ENCODE measurements around the gene NOL9.
A peak's percentile ranks its signal among the peaks of the same experiment; 100 is the strongest.

The NOL9 gene

GRCh38 chr1:6489383-6489765, 64.9 kb downstream of the NOL9 start:
- no peak for DNase-seq

GRCh38 chr1:6488602-6489382, 65.5 kb downstream of the NOL9 start:
- peak in 1 of 14 donors; percentile 13 for DNase-seq

- DNase-seq: no peak
Observed at GRCh38 chr1:6487804-6488484, 66.4 kb downstream of the NOL9 start.

DNA sequence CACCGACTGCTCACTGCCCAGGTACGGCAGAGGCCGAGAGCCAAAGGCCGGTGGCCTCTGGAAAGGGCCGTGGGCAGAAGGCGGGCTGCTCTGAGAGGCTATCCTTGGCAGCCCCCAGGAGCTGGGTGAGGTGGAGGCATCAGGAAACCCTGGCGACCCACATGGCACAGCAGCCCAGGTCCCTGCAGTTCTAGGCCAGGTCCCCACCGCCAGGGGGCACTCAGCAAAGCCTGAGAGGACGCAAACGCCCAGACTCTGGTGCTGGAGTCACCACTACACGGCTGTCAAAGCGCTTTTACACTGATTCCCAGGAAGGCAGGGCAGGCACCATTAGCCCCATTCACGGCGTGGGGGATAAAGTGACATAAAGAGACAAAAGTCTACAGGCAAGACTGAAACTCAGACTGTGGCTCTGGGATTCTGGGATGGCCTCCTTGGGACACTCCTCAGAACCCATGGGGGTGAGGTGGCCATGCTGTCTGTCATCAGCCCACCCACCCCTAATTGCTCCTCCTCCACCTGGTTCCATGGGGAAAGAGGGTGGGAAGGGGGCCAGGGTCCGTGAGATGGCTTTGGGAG, 67.8 kb downstream of the NOL9 start:
- peak in 11 of 14 donors; percentile 8 to 70 (median 54) for DNase-seq

GRCh38 chr1:6485168-6486101, 68.9 kb downstream of the NOL9 start:
- peak in 1 of 14 donors; percentile 22 for DNase-seq

DNA sequence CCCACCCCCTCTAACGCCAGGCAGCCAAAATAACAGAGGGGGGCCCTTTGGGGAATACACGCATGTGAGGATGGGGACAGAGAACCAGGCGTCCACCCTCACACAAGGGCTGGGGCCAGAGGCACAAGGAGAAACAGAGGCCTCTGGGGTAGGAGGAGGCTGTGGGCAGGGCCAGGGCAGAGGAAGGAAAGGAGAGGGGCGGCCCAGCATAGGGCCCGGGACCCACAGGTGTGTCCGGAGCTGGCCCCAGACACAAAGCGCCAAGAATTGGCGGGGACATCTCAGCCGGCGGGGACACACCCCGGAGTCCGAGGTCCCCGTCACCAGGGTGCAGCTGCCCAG, 69.5 kb downstream of the NOL9 start:
- DNase-seq: no peak

- DNase-seq: no peak
Observed at GRCh38 chr1:6483761-6484117, 70.6 kb downstream of the NOL9 start.

- peak in 2 of 14 donors; percentile 38 to 98 for DNase-seq
Observed at GRCh38 chr1:6483017-6483760, 71.1 kb downstream of the NOL9 start.

DNA sequence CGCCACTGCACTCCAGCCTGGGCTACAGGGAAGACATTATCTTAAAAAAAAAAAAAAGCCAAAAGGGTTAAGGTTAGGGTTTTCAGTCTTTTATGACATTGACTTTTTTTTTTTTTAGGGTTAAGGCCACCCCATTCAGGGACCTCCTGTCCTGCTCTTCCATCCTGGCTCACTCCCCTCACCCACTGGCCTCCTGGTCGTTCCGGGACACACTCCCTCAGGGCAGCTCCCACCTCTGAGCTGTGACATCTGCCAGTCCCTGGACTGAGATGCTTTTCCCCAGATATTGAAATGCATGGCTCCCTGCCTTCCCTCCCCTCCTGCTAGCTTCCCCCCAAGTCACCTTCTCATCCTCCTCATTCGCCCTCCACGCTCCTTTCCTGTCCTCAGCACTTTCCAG, 72.5 kb downstream of the NOL9 start:
- DNase-seq: no peak

DNA sequence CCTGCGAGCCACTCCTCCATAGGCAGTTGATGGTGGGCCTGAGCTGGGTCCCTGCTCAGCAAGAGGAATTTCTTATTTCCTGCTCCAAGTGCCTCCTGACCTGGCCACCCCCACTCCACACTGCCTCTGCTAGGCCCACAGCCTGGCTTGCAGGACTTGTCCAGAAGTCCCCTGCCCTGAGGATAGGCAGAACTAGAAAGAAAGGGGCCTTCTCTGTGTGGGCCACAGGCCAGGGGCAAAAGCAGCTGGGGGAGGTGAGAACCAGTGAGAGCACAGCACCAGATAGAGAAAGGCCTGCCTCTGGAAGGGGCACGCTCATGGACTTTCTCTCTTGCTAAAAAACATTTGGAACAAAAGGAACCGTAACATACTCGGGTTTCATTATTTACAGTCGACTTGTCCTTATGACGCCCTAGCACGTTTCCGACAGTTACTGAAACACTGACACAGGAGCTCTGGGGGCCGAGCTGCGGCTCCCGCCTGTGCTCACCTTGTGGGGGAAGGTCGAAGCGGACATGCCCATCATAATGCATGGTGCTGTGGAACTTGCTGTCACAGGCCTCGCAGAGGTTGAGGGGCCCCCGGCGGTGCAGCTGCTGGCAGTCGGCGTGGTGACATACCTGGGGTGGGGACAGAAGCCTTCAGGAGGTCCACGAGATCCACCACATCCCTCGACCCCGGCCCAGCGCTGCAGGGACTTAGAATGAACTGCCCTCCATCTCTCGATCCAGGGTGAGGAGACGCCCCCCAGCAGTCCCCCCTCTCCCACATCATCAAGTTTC, 77.1 kb downstream of the NOL9 start:
- no peak for DNase-seq

- no peak for DNase-seq
Observed at GRCh38 chr1:6476483-6476882, 77.8 kb downstream of the NOL9 start.

DNA sequence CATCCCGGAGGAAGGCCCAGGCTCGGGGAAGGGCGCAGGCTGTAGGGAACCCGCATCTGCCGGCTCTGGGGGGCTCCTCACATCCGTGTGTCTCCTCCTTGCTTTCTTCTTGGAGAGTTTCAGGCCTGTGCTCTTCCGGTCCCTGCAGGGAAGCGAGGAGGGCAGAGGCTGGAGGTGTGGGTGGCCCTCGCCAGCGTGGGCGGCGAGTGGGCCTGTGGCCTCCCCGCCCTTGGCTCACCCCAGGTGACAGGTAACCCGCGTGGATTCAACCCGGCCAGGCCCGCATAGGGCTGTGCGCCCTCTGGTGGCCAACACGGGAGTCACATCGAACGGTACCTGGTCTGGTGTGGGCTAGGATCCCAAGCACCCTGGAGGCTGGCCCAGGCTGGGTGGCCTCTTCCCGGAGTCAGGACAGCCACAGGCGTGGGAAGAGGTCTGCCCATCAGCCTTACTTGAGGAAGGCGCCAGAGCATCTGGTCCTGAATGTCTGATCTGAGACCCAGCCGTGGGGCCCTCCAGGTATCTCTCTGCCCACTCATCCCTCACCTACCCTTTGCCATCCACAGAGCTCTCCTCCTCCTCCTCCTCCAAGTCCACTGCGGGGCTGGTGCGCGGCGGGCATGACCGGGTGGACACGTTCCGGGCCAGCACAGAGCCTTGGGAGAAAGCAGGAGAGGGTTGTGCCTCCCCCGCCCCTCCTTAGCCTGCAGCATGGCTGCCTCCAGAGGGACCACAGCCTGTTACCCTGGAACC, 78.8 kb downstream of the NOL9 start:
- peak in 6 of 14 donors; percentile 8 to 29 (median 18) for DNase-seq

GRCh38 chr1:6474815-6475282, 79.5 kb downstream of the NOL9 start:
- DNase-seq: no peak

DNA sequence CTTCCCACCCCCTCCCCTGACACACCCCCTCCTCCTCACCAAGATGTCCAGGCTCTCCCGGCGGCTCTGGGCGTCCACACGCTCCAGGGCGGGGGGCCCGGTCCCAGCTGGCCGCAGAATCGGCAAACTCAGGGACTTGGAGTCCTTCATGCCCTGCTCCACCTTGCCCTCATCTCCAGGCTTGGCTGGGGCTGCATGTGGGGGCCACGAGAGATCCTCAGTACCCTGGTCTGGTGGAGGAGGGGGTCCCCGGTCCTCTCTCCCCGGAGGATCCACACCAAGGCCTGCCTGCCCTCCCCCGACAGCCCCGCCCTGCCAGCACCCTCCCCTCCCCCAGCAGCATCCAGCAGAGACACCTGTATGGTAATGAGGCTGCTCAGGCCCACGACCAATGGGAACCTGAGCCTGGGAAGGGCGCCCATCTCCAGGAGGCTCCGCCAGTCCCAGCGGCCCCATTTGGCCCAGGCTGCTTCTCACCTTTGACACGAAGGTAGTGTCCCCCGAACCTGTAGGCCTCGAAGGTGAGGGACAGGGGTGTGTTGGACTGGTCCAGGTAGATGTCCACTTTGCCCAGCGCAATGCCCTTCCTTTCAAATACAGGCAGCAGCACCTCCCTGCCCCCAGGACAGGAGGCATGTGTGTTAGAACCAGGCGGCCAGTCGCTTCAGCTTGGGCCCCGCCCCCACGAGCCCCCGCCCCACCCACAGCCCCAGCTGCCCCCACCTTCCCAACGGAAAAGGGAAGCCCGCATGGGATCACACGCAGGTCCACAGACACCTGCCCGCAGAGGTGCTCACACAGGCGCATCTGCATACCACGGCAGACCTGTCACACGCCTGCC, 80.1 kb downstream of the NOL9 start:
- DNase-seq: no peak

DNA sequence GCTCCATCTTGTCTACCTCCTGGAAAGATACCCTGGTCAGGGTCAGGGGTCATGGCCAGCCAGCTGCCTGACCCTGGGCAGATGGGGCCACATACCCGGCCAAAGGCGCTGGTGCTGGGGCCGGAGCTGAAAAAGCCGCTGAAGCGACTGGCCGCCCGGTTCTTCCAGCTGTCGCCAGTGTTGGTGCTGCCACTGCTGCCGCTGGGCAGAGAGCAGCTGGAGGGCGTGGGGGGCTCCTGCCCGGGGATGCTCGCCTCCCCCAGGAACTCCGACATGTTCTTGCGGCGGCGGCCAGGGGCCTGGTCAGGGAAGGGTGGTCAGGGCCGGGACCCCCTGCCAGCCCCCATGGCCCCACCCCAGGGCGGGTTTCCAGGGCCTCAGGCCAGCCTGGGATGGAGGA, 81.2 kb downstream of the NOL9 start:
- DNase-seq: no peak

DNA sequence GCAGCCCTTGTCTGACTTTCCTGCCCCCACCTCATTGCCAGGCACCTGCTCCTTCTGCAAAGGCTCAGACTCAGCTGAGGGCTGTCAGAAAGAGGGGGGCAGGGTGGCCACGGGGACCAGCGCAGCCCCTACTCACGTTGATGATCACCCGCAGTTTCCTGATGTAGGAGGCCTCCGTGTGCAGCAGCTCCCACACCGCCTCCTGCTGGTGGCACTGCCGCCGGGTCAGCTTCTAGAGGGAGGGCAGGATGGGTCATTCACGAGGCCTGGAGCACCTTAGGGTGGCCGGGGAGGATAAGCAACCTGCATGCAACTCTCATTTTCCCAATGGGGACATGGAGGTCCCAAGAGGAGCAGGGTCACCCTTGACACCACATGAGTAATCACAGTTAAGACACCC, 81.9 kb downstream of the NOL9 start:
- DNase-seq: no peak

- no peak for DNase-seq
Observed at GRCh38 chr1:6471970-6472368, 82.3 kb downstream of the NOL9 start.
